HL-60 (cell line): ENCODE data around the gene OPALIN.

Experiments
- DNase-seq, 2 experiments: peaks; one replicate each; pipeline ENCODE4 v3.0.0-alpha.2; 2010 to 2020; ENCODE audit warnings: low read depth in 1 of 2, low spot score in 1 of 2
- H3K27ac ChIP-seq: fragments of 250-450 bp; sonication (Bioruptor Pico); replicated peaks from 2 replicates; pipeline ENCODE4 v1.5.1; 2020; ENCODE audit warnings: mild to moderate bottlenecking, moderate library complexity
- H3K27me3 ChIP-seq: fragments of 250-450 bp; sonication (Bioruptor Pico); 2 replicates; pipeline ENCODE4 v1.5.1; 2021; ENCODE audit warnings: mild to moderate bottlenecking, moderate library complexity; ENCODE audit not compliant: insufficient read depth, poor library complexity, severe bottlenecking
- H3K4me3 ChIP-seq: replicated peaks from 2 replicates; pipeline ENCODE4 v1.5.1; 2011; ENCODE audit warnings: mild to moderate bottlenecking, control low read depth, low read length; ENCODE audit not compliant: insufficient read depth
- GABPA ChIP-seq: IDR thresholded peaks from 2 replicates; pipeline ENCODE4 v1.6.1; 2012; ENCODE audit warnings: low read depth
- POLR2AphosphoS5 ChIP-seq: IDR thresholded peaks from 2 replicates; pipeline ENCODE4 v1.6.1; 2012; ENCODE audit warnings: low read depth
- SPI1 ChIP-seq: IDR thresholded peaks from 2 replicates; pipeline ENCODE4 v1.6.1; 2012; ENCODE audit warnings: low read depth, mild to moderate bottlenecking, borderline replicate concordance
- TF ChIP-seq, protein P1 (sequence below): IDR thresholded peaks from one replicate; pipeline ENCODE4 v1.5.1; 2011; ENCODE audit warnings: low read length, control low read depth, inconsistent platforms; ENCODE audit not compliant: insufficient read depth
- TF ChIP-seq, protein P2 (sequence below): IDR thresholded peaks from 2 replicates; pipeline ENCODE4 v1.6.1; 2012; ENCODE audit warnings: low read depth; ENCODE audit not compliant: insufficient replicate concordance

OPALIN gene

DNA sequence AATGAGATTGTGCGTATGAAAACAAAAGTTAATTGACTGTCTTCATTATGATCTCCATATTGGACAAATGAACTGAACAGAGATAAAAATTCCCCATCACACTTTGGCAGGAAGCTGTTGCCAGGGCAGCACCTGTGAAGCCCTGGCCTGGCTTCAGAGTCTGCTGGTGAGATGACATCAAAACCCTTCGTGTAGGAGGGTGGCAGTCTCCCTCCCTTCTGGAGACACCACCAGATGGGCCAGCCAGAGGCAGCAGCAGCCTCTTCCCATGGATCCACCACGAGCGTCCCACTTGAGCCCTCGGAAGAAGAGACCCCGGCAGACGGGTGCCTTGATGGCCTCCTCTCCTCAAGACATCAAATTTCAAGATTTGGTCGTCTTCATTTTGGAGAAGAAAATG is 54.6 kb downstream of the OPALIN start, which contains the start of gene DNTT:
DNTT (plus strand) TSS at position 205 of the 400 bp plus-strand sequence; CDS start at position 269, 64 bp downstream.
- TF ChIP-seq, protein P1, sequence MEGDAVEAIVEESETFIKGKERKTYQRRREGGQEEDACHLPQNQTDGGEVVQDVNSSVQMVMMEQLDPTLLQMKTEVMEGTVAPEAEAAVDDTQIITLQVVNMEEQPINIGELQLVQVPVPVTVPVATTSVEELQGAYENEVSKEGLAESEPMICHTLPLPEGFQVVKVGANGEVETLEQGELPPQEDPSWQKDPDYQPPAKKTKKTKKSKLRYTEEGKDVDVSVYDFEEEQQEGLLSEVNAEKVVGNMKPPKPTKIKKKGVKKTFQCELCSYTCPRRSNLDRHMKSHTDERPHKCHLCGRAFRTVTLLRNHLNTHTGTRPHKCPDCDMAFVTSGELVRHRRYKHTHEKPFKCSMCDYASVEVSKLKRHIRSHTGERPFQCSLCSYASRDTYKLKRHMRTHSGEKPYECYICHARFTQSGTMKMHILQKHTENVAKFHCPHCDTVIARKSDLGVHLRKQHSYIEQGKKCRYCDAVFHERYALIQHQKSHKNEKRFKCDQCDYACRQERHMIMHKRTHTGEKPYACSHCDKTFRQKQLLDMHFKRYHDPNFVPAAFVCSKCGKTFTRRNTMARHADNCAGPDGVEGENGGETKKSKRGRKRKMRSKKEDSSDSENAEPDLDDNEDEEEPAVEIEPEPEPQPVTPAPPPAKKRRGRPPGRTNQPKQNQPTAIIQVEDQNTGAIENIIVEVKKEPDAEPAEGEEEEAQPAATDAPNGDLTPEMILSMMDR: no peak
- TF ChIP-seq SPI1 (no peak), POLR2AphosphoS5 (no peak), GABPA (no peak)
- TF ChIP-seq, protein P2, sequence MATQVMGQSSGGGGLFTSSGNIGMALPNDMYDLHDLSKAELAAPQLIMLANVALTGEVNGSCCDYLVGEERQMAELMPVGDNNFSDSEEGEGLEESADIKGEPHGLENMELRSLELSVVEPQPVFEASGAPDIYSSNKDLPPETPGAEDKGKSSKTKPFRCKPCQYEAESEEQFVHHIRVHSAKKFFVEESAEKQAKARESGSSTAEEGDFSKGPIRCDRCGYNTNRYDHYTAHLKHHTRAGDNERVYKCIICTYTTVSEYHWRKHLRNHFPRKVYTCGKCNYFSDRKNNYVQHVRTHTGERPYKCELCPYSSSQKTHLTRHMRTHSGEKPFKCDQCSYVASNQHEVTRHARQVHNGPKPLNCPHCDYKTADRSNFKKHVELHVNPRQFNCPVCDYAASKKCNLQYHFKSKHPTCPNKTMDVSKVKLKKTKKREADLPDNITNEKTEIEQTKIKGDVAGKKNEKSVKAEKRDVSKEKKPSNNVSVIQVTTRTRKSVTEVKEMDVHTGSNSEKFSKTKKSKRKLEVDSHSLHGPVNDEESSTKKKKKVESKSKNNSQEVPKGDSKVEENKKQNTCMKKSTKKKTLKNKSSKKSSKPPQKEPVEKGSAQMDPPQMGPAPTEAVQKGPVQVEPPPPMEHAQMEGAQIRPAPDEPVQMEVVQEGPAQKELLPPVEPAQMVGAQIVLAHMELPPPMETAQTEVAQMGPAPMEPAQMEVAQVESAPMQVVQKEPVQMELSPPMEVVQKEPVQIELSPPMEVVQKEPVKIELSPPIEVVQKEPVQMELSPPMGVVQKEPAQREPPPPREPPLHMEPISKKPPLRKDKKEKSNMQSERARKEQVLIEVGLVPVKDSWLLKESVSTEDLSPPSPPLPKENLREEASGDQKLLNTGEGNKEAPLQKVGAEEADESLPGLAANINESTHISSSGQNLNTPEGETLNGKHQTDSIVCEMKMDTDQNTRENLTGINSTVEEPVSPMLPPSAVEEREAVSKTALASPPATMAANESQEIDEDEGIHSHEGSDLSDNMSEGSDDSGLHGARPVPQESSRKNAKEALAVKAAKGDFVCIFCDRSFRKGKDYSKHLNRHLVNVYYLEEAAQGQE: no peak
- no peak within 1 kb of the TSS for H3K27ac ChIP-seq

DNA sequence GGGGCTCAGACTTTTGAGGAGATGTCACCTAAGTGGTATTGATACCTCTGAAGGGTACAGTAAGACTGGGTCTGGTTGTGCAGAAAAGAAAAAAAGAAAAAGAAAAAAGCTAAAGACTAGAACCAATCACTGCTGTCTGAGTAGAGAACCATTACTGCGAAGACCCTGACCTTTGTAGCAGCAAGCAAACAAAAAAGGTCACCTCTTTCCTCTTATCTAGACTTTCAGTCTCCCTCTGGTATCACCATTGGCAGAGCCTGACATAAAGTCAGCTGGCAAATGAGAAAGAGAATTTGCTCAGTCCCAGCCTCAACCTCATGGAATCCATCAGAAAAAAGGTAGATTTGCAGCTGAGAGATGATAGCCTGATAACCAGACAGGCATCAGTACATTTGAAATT is 57.2 kb downstream of the OPALIN start:
- no peak overlapping the region for H3K4me3 ChIP-seq
- H3K27me3 ChIP-seq: peaks cover 2% of the 10 kb centered on the region
- H3K27ac ChIP-seq: no peak overlapping the region
- TF ChIP-seq, protein P2: no peak
- no peak for TF ChIP-seq GABPA
- TF ChIP-seq SPI1: no peak
- TF ChIP-seq, protein P1: no peak
- TF ChIP-seq POLR2AphosphoS5: no peak
- DNase-seq: no peak

More for the DNA sequence above, 54.6 kb downstream of the OPALIN start, which contains the start of gene DNTT:
- Histone ChIP-seq H3K27me3 (no peaks in the 10 kb centered on the region), H3K4me3 (no peak within 1 kb of the TSS)
- no peak for DNase-seq

DNA sequence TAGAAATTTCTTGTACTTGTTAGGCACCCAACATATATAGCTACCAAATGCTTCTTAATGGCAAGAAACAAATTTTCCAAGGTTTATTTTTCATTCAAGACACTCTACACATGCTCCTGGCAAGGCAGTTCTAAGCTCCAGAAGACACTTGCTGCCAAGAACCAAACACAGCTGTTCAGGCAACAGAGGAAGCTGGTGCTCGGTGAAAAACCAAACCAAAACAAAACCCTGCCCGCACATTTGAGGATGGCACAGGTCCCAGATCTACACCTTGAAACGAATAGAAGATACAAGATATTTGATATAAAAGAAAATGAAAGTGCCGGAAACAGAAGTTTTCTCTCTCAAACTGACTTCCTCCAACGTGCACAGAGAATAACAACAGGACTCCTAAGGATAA is 59.4 kb downstream of the OPALIN start:
- Histone ChIP-seq H3K4me3 (no peak overlapping the region), H3K27ac (no peak overlapping the region), H3K27me3 (peaks cover 2% of the 10 kb centered on the region)
- TF ChIP-seq, protein P2: no peak
- TF ChIP-seq POLR2AphosphoS5 (no peak), GABPA (no peak), SPI1 (no peak)
- TF ChIP-seq, protein P1: no peak
- DNase-seq: no peak
